PFSK-1 (cell line): ENCODE measurements around the gene SPATA3.

Experiments used
- FOXP2 ChIP-seq: optimal IDR thresholded peaks from 2 replicates; pipeline ENCODE3; 2011; ENCODE audit warnings: borderline replicate concordance, control low read depth, inconsistent platforms; ENCODE audit not compliant: insufficient read depth; ENCODE audit errors: extremely low read length, extremely low read depth
- POLR2AphosphoS5 ChIP-seq: IDR thresholded peaks from 2 replicates; pipeline ENCODE4 v1.6.1; 2012; ENCODE audit warnings: low read depth, mild to moderate bottlenecking, control low read depth, low read length, moderate library complexity
- SIN3A ChIP-seq: IDR thresholded peaks from 2 replicates; pipeline ENCODE4 v1.6.1; 2012; ENCODE audit warnings: mild to moderate bottlenecking, low read length, moderate library complexity, borderline replicate concordance; ENCODE audit not compliant: insufficient read depth
- TAF1 ChIP-seq: IDR thresholded peaks from 2 replicates; pipeline ENCODE4 v1.6.1; 2012; ENCODE audit warnings: low read length, control low read depth, borderline replicate concordance; ENCODE audit not compliant: insufficient read depth
- TF ChIP-seq, protein P1 (sequence below), 2 experiments: IDR thresholded peaks; 2 replicates each; pipeline versions ENCODE4 v1.6.1 to v1.8.0; 2011 to 2012; ENCODE audit warnings: low read depth in 2 of 2, low read length in 2 of 2, control low read depth in 1 of 2, inconsistent platforms in 1 of 2, mild to moderate bottlenecking in 1 of 2, moderate library complexity in 1 of 2; ENCODE audit not compliant: insufficient read depth in 1 of 2

Gene SPATA3

DNA sequence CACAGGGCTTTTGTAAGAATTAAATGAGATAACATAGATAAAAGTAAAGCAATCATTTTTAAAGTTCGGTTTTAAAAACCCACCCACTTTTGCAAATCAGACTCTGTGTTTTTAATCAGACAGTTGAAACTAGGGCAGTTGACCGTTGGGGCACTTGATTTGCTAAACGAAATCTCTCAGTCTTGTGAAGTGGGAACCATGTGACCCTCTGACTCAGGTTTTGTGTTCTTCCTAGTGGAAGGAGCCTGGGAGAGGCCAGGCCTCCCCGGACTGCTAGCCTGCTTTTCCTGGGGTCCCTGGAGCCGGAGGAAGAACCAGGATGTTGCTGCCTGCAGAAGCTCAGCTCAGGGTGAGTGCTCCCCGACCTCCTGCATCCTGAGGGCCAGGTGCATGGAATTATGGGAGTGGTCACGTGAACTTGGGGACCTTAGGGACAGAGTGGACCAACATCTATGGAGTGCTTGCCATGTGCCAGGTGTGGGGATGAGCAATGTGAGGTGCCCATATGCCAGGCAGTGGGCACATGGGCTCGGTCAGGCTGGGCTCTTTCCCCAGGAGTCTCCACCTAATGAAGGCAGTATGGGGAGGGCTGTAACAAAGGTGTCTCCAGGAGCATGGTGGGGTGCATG is 45.3 kb downstream of the SPATA3 start:
- TF ChIP-seq TAF1 (no peak), POLR2AphosphoS5 (no peak), FOXP2 (no peak), SIN3A (no peak)
- TF ChIP-seq, protein P1, sequence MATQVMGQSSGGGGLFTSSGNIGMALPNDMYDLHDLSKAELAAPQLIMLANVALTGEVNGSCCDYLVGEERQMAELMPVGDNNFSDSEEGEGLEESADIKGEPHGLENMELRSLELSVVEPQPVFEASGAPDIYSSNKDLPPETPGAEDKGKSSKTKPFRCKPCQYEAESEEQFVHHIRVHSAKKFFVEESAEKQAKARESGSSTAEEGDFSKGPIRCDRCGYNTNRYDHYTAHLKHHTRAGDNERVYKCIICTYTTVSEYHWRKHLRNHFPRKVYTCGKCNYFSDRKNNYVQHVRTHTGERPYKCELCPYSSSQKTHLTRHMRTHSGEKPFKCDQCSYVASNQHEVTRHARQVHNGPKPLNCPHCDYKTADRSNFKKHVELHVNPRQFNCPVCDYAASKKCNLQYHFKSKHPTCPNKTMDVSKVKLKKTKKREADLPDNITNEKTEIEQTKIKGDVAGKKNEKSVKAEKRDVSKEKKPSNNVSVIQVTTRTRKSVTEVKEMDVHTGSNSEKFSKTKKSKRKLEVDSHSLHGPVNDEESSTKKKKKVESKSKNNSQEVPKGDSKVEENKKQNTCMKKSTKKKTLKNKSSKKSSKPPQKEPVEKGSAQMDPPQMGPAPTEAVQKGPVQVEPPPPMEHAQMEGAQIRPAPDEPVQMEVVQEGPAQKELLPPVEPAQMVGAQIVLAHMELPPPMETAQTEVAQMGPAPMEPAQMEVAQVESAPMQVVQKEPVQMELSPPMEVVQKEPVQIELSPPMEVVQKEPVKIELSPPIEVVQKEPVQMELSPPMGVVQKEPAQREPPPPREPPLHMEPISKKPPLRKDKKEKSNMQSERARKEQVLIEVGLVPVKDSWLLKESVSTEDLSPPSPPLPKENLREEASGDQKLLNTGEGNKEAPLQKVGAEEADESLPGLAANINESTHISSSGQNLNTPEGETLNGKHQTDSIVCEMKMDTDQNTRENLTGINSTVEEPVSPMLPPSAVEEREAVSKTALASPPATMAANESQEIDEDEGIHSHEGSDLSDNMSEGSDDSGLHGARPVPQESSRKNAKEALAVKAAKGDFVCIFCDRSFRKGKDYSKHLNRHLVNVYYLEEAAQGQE (IDR thresholded peaks at IDR 0.05; ENCODE audit: insufficient read depth in 1 of 2, low read depth in 2 of 2, low read length in 2 of 2), result no peak

DNA sequence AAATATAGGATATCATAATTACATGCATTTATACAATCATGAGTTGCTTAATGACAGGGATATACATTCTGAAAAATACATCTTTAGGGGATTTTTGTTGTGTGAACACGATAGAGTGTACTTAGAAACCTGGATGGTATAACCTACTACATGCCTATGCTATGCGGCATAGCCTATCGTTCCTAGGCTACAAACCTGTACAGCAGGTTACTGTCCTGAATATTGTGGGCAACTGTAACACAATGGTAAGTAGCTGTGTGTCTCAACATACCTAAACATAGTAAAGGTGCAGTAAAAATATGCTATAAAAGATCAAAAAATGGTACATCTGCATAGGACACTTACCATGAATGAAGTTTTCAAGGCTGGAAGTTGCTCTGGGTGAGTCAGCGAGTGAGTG is 47.9 kb downstream of the SPATA3 start:
- TF ChIP-seq POLR2AphosphoS5 (no peak), SIN3A (no peak), FOXP2 (no peak), TAF1 (no peak)
- TF ChIP-seq, protein P1 (IDR thresholded peaks at IDR 0.05; ENCODE audit: insufficient read depth in 1 of 2, low read depth in 2 of 2, low read length in 2 of 2), result no peak

DNA sequence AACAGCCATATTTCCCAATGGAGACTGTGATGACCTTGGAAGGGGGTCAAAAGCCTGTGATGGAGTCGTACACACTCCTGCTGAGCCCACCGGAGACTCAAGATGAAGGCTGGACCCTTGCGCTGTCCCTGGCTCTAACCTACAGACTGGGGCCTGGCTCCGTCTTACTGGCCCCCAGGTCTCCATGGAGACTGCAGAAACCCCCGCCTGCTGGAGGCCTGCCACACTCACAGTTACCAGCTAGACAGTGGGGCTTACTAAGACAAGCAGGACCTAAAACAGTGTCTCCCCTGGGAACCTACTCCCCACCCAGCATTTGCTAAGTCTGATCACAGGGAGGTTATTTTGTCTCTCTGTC is 51.0 kb downstream of the SPATA3 start:
- TF ChIP-seq, protein P1 (IDR thresholded peaks at IDR 0.05; ENCODE audit: insufficient read depth in 1 of 2, low read depth in 2 of 2, low read length in 2 of 2), result no peak
- no peak for TF ChIP-seq FOXP2
- no peak for TF ChIP-seq TAF1
- TF ChIP-seq POLR2AphosphoS5, result no peak
- TF ChIP-seq SIN3A, result no peak

DNA sequence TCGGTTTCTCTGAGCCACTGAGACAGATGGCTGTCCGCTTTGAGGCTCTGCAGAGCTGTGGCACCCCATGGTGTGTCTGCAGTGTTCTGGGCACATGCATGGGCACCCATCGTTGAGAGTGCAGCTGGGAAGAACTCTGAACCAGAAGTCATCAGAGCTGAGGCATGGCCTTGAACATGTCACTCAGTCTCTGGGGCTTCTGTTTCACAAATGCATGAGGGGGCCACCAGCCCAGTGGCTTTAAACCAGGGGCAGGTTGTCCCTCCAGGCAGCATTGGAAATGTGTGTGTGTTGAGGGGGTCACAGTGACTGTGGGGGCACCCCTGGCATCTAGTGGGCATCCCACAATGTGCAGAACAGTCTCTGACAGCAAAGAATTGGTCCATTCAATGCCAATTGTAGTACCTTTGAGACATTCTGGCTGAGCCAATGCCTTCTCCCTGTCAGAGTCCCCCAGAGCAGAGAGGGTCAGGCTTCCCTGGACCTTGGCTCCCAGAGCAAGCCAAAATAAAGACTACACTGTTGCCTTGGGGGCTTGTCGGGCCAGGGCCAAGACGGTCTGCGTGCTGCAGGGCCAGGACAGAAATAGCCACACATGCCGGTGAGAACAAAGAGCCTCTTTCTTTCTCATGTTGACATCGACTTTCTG is 51.5 kb downstream of the SPATA3 start:
- TF ChIP-seq POLR2AphosphoS5, result no peak
- TF ChIP-seq FOXP2, result no peak
- no peak for TF ChIP-seq SIN3A
- TF ChIP-seq TAF1, result no peak

DNA sequence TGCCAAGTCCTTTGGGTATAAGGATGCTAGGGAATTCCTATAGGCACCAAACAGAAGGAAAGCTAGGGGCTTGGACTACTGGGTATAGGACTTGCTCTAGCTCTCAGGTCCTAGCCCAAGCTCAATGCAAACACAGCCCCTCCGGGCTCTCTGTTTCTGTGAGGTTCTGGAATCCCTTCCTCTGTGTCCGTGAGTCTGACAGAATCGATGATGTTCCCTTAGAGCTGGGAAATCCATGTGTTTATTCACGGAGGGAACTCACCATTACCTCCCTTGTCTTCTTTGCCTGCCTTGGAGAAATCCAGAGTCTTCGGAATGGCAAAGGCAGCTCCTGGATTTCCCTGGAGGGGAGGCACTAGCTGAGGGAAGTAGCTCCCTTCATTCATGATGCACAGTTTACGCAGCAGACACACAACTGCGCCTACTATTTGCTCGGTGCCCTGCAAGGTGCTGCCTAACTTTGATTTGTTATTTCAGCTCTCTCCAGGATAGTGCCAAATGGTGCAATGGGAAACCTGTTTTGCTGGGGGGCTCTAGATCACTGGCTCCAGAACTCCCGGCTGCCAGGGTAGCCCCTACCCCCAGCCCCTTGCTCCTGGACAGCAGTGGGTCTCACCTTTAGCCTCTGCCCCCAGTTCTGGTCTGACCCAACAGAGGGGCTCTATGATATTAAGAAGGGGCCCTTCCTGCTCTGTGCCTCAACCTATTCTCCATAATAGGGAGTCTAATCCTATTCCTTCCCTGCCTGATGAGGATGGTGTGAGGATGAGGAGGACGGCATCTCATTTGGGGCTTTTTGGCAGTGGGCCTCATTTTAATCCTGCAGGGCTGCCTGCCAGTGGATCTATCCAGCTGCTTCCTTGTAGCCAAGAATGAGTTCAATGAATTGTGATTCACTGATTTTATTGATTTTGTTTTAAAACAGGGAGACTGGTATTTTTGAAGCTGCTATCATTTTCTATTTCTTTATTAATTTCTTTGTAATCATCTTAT is 52.3 kb downstream of the SPATA3 start:
- TF ChIP-seq FOXP2 (no peak), POLR2AphosphoS5 (no peak), SIN3A (no peak), TAF1 (no peak)
- TF ChIP-seq, protein P1 (IDR thresholded peaks at IDR 0.05; ENCODE audit: insufficient read depth in 1 of 2, low read depth in 2 of 2, low read length in 2 of 2), result no peak
